Activated T-cell treated with anti-CD3 and anti-CD28 coated beads, Interleukin-2, amount 50 U/mL, for 72 hours (primary cell): ENCODE measurements around the gene YWHAH. TPM values are rescaled to one million over a fixed set of nuclear protein-coding genes. Genes with fewer than 3 reads are reported as not detected.
"Not testable (repeated sequence)": the region's sequence is repeated elsewhere in the genome, so short reads cannot be mapped to it uniquely, and the experiment has no call there.

Experiments
- ATAC-seq, 2 donors: fragments of 150-1000 bp; cut with Tn5 transposase; replicated peaks in 1 of 2; 2 replicates each; pipeline ENCODE4 v1.10.0; 2021; ENCODE audit warnings: moderate library complexity in 2 of 2, mild to moderate bottlenecking in 1 of 2
- DNase-seq, 2 donors: peaks; one replicate each; pipeline ENCODE4 v3.0.0; 2021 to 2022; ENCODE audit warnings: mixed read lengths in 1 of 2
- H3K27ac Mint-ChIP-seq: one replicate; pipeline ENCODE4 v1.8.0; 2022; ENCODE audit warnings: mild to moderate bottlenecking, moderate library complexity, mixed read lengths
- H3K27me3 Mint-ChIP-seq: one replicate; pipeline ENCODE4 v1.8.0; 2022; ENCODE audit warnings: low read depth, mixed read lengths
- H3K36me3 Mint-ChIP-seq, 2 donors: one replicate each; pipeline ENCODE4 v1.8.0; 2022; ENCODE audit warnings: mixed read lengths in 2 of 2, mild to moderate bottlenecking in 1 of 2; ENCODE audit not compliant: insufficient read depth in 2 of 2
- H3K4me1 Mint-ChIP-seq: one replicate; pipeline ENCODE4 v1.8.0; 2022; ENCODE audit warnings: low read depth, mixed read lengths
- H3K4me3 Mint-ChIP-seq, 2 donors: one replicate each; pipeline ENCODE4 v1.8.0; 2022; ENCODE audit warnings: mild to moderate bottlenecking in 2 of 2, mixed read lengths in 2 of 2, moderate library complexity in 2 of 2
- H3K9me3 Mint-ChIP-seq, 2 donors: one replicate each; pipeline ENCODE4 v1.8.0; 2022; ENCODE audit warnings: mixed read lengths in 2 of 2
- total RNA-seq, 2 donors: library from RNA; stranded (reverse); gene quantifications; one replicate each; pipeline ENCODE4 v1.2.3, GENCODE V29; 2022

Gene YWHAH
- total RNA-seq, 2 donors from 2014 or later = 74.2 to 76.8 TPM

- Mint-ChIP-seq H3K4me1 (peaks cover 37% of the 10 kb centered on the region), H3K9me3 (no peaks in the 10 kb centered on the region), H3K4me3 (peak overlapping the region in 1 of 2 donors; percentile 23), H3K36me3 (peaks cover 7 to 17% of the 10 kb centered on the region in 2 donors), H3K27ac (no peak overlapping the region), H3K27me3 (peaks cover 9% of the 10 kb centered on the region)
- DNase-seq (no peak), ATAC-seq (no peak)
Observed at GRCh38 chr22:31958625-31959239, 14.4 kb downstream of the YWHAH start.

GRCh38 chr22:31960767-31961166 is 16.4 kb downstream of the YWHAH start:
- Mint-ChIP-seq H3K27me3 (peaks cover 9% of the 10 kb centered on the region), H3K27ac (no peak overlapping the region), H3K36me3 (peaks cover 4 to 14% of the 10 kb centered on the region in 2 donors), H3K9me3 (no peaks in the 10 kb centered on the region), H3K4me3 (no peak overlapping the region), H3K4me1 (peaks cover 17% of the 10 kb centered on the region)
- ATAC-seq (no peak), DNase-seq (no peak)

GRCh38 chr22:31962387-31963125 is 18.2 kb downstream of the YWHAH start:
- ATAC-seq (no peak), DNase-seq (no peak)
- Mint-ChIP-seq H3K4me3 (no peak overlapping the region), H3K4me1 (peaks cover 6% of the 10 kb centered on the region), H3K9me3 (no peaks in the 10 kb centered on the region), H3K27ac (no peak overlapping the region), H3K27me3 (peaks cover 9% of the 10 kb centered on the region), H3K36me3 (peaks cover 0 to 4% of the 10 kb centered on the region in 2 donors)

GRCh38 chr22:31968022-31968421 is 23.7 kb downstream of the YWHAH start:
- Mint-ChIP-seq H3K36me3 (no peaks in the 10 kb centered on the region), H3K27ac (no peak overlapping the region), H3K4me1 (peaks cover 14% of the 10 kb centered on the region), H3K27me3 (peaks cover 2% of the 10 kb centered on the region), H3K4me3 (no peak overlapping the region), H3K9me3 (no peaks in the 10 kb centered on the region)
- DNase-seq (no peak), ATAC-seq (no peak)

GRCh38 chr22:31969789-31970489 is 25.6 kb downstream of the YWHAH start:
- no peak overlapping the region for H3K27ac Mint-ChIP-seq
- no peaks in the 10 kb centered on the region for H3K27me3 Mint-ChIP-seq
- no peaks in the 10 kb centered on the region for H3K36me3 Mint-ChIP-seq
- H3K4me3 Mint-ChIP-seq = peak overlapping the region; percentile 89
- ATAC-seq (peak; percentile 78 to 82), DNase-seq (peak; percentile 69)
- H3K9me3 Mint-ChIP-seq = no peaks in the 10 kb centered on the region
- peaks cover 14% of the 10 kb centered on the region for H3K4me1 Mint-ChIP-seq

- peak overlapping the region; percentile 19 for H3K27ac Mint-ChIP-seq
- DNase-seq = peak; percentile 84 to 95
Observed at GRCh38 chr22:31970490-31971444, 26.4 kb downstream of the YWHAH start.

GRCh38 chr22:31972180-31972579 is 27.8 kb downstream of the YWHAH start:
- peaks cover 18% of the 10 kb centered on the region for H3K4me1 Mint-ChIP-seq
- H3K27me3 Mint-ChIP-seq = no peaks in the 10 kb centered on the region
- H3K4me3 Mint-ChIP-seq = no peak overlapping the region
- H3K9me3 Mint-ChIP-seq = no peaks in the 10 kb centered on the region
- no peak for ATAC-seq
- no peak for DNase-seq
- H3K36me3 Mint-ChIP-seq = no peaks in the 10 kb centered on the region
- H3K27ac Mint-ChIP-seq = no peak overlapping the region

More at GRCh38 chr22:31970490-31971444, 26.4 kb downstream of the YWHAH start:
- no peaks in the 10 kb centered on the region for H3K9me3 Mint-ChIP-seq
- ATAC-seq = peak; percentile 90
- peaks cover 14% of the 10 kb centered on the region for H3K4me1 Mint-ChIP-seq
- H3K36me3 Mint-ChIP-seq = no peaks in the 10 kb centered on the region
- H3K4me3 Mint-ChIP-seq = peak overlapping the region; percentile 89
- no peaks in the 10 kb centered on the region for H3K27me3 Mint-ChIP-seq

GRCh38 chr22:31973739-31974138 is 29.4 kb downstream of the YWHAH start:
- Mint-ChIP-seq H3K36me3 (no peaks in the 10 kb centered on the region), H3K4me3 (no peak overlapping the region), H3K27ac (no peak overlapping the region), H3K9me3 (no peaks in the 10 kb centered on the region), H3K27me3 (no peaks in the 10 kb centered on the region), H3K4me1 (peaks cover 21% of the 10 kb centered on the region)
- ATAC-seq (no peak), DNase-seq (no peak)

- Mint-ChIP-seq H3K9me3 (no peaks in the 10 kb centered on the region), H3K4me1 (peaks cover 7% of the 10 kb centered on the region), H3K27me3 (no peaks in the 10 kb centered on the region), H3K27ac (no peak overlapping the region), H3K4me3 (no peak overlapping the region), H3K36me3 (no peaks in the 10 kb centered on the region)
- ATAC-seq (peak; percentile 93 to 95), DNase-seq (peak; percentile 83 to 85)
Observed at GRCh38 chr22:31977141-31977841, 33.0 kb downstream of the YWHAH start.

- Mint-ChIP-seq H3K4me1 (peaks cover 7% of the 10 kb centered on the region), H3K36me3 (no peaks in the 10 kb centered on the region), H3K27ac (no peak overlapping the region), H3K27me3 (no peaks in the 10 kb centered on the region), H3K9me3 (no peaks in the 10 kb centered on the region), H3K4me3 (no peak overlapping the region)
- ATAC-seq = no peak
- DNase-seq = no peak
Observed at GRCh38 chr22:31977939-31978338, 33.6 kb downstream of the YWHAH start.

- no peak overlapping the region for H3K27ac Mint-ChIP-seq
- no peaks in the 10 kb centered on the region for H3K9me3 Mint-ChIP-seq
- H3K27me3 Mint-ChIP-seq = no peaks in the 10 kb centered on the region
- H3K36me3 Mint-ChIP-seq = no peaks in the 10 kb centered on the region
- no peak for DNase-seq
- H3K4me3 Mint-ChIP-seq = no peak overlapping the region
- ATAC-seq = no peak
- peaks cover 7% of the 10 kb centered on the region for H3K4me1 Mint-ChIP-seq
Observed at GRCh38 chr22:31980628-31981027, 36.3 kb downstream of the YWHAH start.

GRCh38 chr22:31981976-31982375 is 37.6 kb downstream of the YWHAH start:
- H3K27ac Mint-ChIP-seq, H3K4me3 Mint-ChIP-seq, DNase-seq, H3K4me1 Mint-ChIP-seq, H3K36me3 Mint-ChIP-seq, H3K27me3 Mint-ChIP-seq, H3K9me3 Mint-ChIP-seq, ATAC-seq: not testable (repeated sequence)
